ENCODE data around the gene TTLL10.
"Not testable (repeated sequence)": the region's sequence is repeated elsewhere in the genome, so short reads cannot be mapped to it uniquely, and the experiment has no call there.

Gene TTLL10

GRCh38 chr1:1194723-1195122 lies 21.0 kb downstream of the TTLL10 start:
- TF ChIP-seq CTCF (IDR thresholded peaks at IDR 0.05; ENCODE audit: borderline replicate concordance, control extremely low read depth, extremely low read depth, insufficient read depth, missing control alignments), result no peak
- DNase-seq (ENCODE audit: low spot score), result no peak
- in situ Hi-C loops (cut with MboI; ENCODE audit: low sequenced_read_pairs, unreplicated experiment), result no loop called here

- in situ Hi-C loops (cut with MboI; ENCODE audit: low sequenced_read_pairs, unreplicated experiment); DNase-seq (ENCODE audit: low spot score): not testable (repeated sequence)
These were observed 22.0 kb downstream of the TTLL10 start for GRCh38 chr1:1195726-1196125.

- no peak for TF ChIP-seq CTCF (IDR thresholded peaks at IDR 0.05; ENCODE audit: borderline replicate concordance, control extremely low read depth, extremely low read depth, insufficient read depth, missing control alignments)
- in situ Hi-C loops (cut with MboI; ENCODE audit: low sequenced_read_pairs, unreplicated experiment), result no loop called here
These were observed 22.9 kb downstream of the TTLL10 start for GRCh38 chr1:1196431-1197187.

GRCh38 chr1:1197188-1197500 lies 23.5 kb downstream of the TTLL10 start:
- no peak for TF ChIP-seq CTCF (IDR thresholded peaks at IDR 0.05; ENCODE audit: borderline replicate concordance, control extremely low read depth, extremely low read depth, insufficient read depth, missing control alignments)
- in situ Hi-C loops (cut with MboI; ENCODE audit: low sequenced_read_pairs, unreplicated experiment), result no loop called here
- no peak for DNase-seq (ENCODE audit: low spot score)

More at GRCh38 chr1:1196431-1197187, 22.9 kb downstream of the TTLL10 start:
- no peak for DNase-seq (ENCODE audit: low spot score)

- in situ Hi-C loops (cut with MboI; ENCODE audit: low sequenced_read_pairs, unreplicated experiment), result no loop called here
- no peak for TF ChIP-seq CTCF (IDR thresholded peaks at IDR 0.05; ENCODE audit: borderline replicate concordance, control extremely low read depth, extremely low read depth, insufficient read depth, missing control alignments)
- no peak for DNase-seq (ENCODE audit: low spot score)
These were observed 24.1 kb downstream of the TTLL10 start for GRCh38 chr1:1197551-1198422.

GRCh38 chr1:1198423-1199140 lies 24.9 kb downstream of the TTLL10 start:
- DNase-seq (ENCODE audit: low spot score), result no peak
- TF ChIP-seq CTCF (IDR thresholded peaks at IDR 0.05; ENCODE audit: borderline replicate concordance, control extremely low read depth, extremely low read depth, insufficient read depth, missing control alignments), result no peak
- in situ Hi-C loops (cut with MboI; ENCODE audit: low sequenced_read_pairs, unreplicated experiment), result no loop called here

Data from GM13976 (cell line).